Right atrium auricular region (tissue), 2 donors: Measurements from ENCODE around the gene SMNDC1. TPM values are rescaled to one million over a fixed set of nuclear protein-coding genes. Genes with fewer than 3 reads are reported as not detected.

Experiments used
- DNase-seq: peaks from one replicate; pipeline ENCODE4 v3.0.0-alpha.2; 2019; ENCODE audit warnings: low spot score
- H3K27ac ChIP-seq, 2 donors: fragments of 200-600 bp; sonication (generic); 1 replicate in 1 of 2; 2 replicates in 1 of 2; pipeline ENCODE4 v1.5.1; 2016 to 2019
- H3K27me3 ChIP-seq, 2 donors: fragments of 200-600 bp; sonication (generic); one replicate each; pipeline versions ENCODE4 v1.5.1 to v1.6.0; 2017 to 2019
- H3K36me3 ChIP-seq: fragments of 200-600 bp; sonication (generic); one replicate; pipeline ENCODE4 v1.5.1; 2016
- H3K4me1 ChIP-seq, 2 donors: fragments of 200-600 bp; sonication (generic); one replicate each; pipeline versions ENCODE4 v1.5.1 to v1.6.0; 2017 to 2019
- H3K4me3 ChIP-seq, 2 donors: fragments of 200-600 bp; sonication (generic); 1 replicate in 1 of 2; 2 replicates in 1 of 2; pipeline ENCODE4 v1.5.1; 2017 to 2019; ENCODE audit warnings: mild to moderate bottlenecking in 1 of 2, moderate library complexity in 1 of 2
- H3K9me3 ChIP-seq, 2 donors: fragments of 200-600 bp; sonication (generic); one replicate each; pipeline ENCODE4 v1.5.1; 2019
- total RNA-seq, 2 donors: library from RNA; depleted of rRNA; stranded (reverse); fragments of >200 nt; gene quantifications; one replicate each; pipeline ENCODE4 v1.1.0, GENCODE V29; 2016
- TF ChIP-seq, protein P1 (sequence below), 2 donors: fragments of 200-600 bp; sonication (generic); IDR thresholded peaks; one replicate each; pipeline ENCODE4 v1.5.1; 2019; ENCODE audit warnings: antibody characterized with exemption in 2 of 2

The SMNDC1 gene
- 1 to 10 TPM; 5.0 to 5.9 TPM for total RNA-seq

DNA sequence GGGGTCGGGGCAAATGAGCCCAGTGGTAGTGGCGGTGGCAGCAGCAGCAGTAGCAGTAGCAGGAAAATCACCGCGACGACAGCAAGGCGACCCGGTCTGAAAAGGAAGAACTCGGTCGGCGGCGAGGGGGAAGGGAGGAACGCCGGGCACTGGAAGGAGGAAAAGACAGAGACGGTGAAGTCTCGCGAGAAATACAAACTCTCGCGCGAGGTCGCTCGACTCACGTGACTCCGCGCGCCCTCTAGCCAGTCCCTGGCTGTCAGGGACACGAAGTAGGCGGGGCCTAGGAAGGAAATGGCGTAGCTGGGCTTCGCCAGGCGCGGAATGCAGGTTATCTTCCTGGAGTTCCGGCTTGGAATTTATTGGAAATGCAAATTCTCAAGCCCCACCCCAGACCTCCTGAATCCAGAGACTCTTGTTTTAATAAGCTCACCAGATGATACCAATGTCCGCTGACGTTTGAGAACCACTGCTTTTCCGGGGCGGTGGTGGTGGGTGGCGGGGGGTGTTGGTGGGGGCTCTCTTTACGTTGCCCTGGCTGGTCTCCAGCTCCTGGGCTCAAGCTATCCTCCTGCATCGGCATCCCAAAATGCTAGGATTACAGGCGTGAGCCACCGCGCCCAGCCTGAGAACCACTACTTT is at the start of gene SMNDC1:
Gene SMNDC1 (minus strand): TSS at position 141 of the 642 bp plus-strand sequence. CDS start 1,333 bp downstream, outside the sequence.
- DNase-seq, result peak; percentile 99
- no peaks in the 10 kb centered on the region for H3K9me3 ChIP-seq
- H3K27ac ChIP-seq, result peak within 1 kb of the TSS; percentile 95 to 96
- TF ChIP-seq, protein P1, sequence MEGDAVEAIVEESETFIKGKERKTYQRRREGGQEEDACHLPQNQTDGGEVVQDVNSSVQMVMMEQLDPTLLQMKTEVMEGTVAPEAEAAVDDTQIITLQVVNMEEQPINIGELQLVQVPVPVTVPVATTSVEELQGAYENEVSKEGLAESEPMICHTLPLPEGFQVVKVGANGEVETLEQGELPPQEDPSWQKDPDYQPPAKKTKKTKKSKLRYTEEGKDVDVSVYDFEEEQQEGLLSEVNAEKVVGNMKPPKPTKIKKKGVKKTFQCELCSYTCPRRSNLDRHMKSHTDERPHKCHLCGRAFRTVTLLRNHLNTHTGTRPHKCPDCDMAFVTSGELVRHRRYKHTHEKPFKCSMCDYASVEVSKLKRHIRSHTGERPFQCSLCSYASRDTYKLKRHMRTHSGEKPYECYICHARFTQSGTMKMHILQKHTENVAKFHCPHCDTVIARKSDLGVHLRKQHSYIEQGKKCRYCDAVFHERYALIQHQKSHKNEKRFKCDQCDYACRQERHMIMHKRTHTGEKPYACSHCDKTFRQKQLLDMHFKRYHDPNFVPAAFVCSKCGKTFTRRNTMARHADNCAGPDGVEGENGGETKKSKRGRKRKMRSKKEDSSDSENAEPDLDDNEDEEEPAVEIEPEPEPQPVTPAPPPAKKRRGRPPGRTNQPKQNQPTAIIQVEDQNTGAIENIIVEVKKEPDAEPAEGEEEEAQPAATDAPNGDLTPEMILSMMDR (IDR thresholded peaks at IDR 0.05), result no peak
- peaks cover 18% of the 10 kb centered on the region for H3K36me3 ChIP-seq
- peaks cover 0 to 50% of the 10 kb centered on the region in 2 donors for H3K4me1 ChIP-seq
- H3K4me3 ChIP-seq, result peak within 1 kb of the TSS; percentile 95 to 97
- no peaks in the 10 kb centered on the region for H3K27me3 ChIP-seq

DNA sequence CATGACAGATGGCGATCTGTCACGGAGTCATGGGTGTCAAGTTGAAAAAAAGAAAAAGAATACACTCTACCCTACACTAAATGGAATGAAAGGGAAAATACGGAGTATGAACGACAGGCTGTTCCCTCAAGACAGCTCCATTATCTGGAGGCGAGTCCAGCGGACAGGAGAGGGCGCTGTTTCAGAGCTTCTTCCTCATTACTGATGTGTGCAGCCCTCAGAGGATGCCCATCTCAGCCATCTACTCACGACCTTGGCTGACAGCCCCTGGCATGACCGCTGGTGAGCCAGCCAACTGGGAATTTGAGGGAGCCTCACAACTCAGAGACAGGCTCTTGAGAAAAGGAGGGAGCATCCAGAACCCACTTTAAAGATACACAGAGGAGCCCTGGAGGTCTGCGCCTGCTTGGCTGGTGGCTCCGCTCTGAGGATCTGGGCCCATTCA is 49.6 kb upstream of the SMNDC1 start:
- no peak overlapping the region for H3K27ac ChIP-seq
- TF ChIP-seq, protein P1 (IDR thresholded peaks at IDR 0.05), result peak in 1 of 2 donors; percentile 78
- no peak overlapping the region for H3K4me3 ChIP-seq
- H3K27me3 ChIP-seq, result no peaks in the 10 kb centered on the region
- H3K4me1 ChIP-seq, result peaks cover 0 to 8% of the 10 kb centered on the region in 2 donors
- no peaks in the 10 kb centered on the region for H3K36me3 ChIP-seq
- DNase-seq, result peak; percentile 81
- H3K9me3 ChIP-seq, result no peaks in the 10 kb centered on the region

DNA sequence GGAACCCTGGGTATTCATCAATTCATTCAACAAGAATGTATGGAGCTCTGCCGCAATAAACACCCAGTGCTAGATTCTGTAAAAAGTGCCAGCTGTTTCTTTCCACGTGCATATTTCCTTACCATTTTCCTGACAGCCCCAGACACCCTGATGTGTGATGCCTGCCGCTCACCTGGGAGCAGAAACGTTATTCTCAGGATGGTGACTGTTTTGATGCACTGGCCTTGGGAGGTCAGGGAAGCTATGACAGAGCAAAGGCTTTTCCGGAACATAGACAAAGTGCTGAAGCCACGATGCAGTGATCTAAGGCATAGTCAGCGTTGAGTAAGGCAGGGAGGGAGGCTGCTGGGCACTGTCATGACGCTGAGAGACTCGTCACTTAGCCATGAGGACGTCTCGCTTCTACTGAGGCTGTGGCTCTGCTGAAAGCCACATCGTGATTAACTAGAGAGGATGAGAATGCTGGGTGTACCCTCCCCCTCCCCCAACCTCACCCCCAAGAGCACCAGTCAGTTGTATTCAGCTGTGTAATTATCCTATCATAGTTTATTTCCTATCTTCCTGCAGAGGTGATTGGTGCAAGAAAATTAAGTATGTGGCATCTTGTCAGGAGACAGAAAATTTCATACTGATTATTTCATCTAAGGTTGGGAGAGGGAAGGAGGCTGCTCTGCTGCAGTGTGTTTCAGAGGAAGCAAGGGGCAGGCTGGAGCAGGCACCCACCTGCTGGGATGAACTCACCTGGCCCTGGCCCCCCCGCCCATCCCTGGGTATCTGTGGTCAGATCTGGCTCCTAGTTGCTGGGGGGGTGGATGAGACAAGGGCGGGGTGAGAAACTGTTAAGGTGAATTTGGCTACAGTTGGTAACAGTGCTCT is 48.8 kb upstream of the SMNDC1 start:
- H3K36me3 ChIP-seq, result no peaks in the 10 kb centered on the region
- no peaks in the 10 kb centered on the region for H3K27me3 ChIP-seq
- H3K4me3 ChIP-seq, result no peak overlapping the region
- TF ChIP-seq, protein P1 (IDR thresholded peaks at IDR 0.05), result no peak
- no peaks in the 10 kb centered on the region for H3K9me3 ChIP-seq
- no peak for DNase-seq
- H3K27ac ChIP-seq, result no peak overlapping the region
- H3K4me1 ChIP-seq, result peaks cover 0 to 8% of the 10 kb centered on the region in 2 donors

DNA sequence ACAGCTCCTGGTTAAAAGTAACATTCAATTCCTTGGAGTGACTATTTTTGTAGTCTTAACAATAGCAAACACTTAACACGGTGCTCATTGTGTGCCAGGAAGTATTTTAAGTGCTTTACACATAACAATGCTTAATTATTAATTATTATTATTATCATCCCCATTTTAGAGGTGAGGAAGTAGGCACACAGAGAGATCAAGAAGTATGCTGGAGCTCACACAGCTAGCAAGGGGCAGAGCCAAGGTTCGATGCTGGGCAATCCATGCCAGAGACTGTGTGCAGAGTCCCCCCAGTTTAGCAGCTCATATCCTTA is 48.2 kb upstream of the SMNDC1 start:
- TF ChIP-seq, protein P1 (IDR thresholded peaks at IDR 0.05), result no peak
- Histone ChIP-seq H3K4me1 (peaks cover 0 to 8% of the 10 kb centered on the region in 2 donors), H3K27ac (no peak overlapping the region), H3K9me3 (no peaks in the 10 kb centered on the region), H3K36me3 (no peaks in the 10 kb centered on the region), H3K4me3 (no peak overlapping the region), H3K27me3 (no peaks in the 10 kb centered on the region)
- DNase-seq, result no peak

DNA sequence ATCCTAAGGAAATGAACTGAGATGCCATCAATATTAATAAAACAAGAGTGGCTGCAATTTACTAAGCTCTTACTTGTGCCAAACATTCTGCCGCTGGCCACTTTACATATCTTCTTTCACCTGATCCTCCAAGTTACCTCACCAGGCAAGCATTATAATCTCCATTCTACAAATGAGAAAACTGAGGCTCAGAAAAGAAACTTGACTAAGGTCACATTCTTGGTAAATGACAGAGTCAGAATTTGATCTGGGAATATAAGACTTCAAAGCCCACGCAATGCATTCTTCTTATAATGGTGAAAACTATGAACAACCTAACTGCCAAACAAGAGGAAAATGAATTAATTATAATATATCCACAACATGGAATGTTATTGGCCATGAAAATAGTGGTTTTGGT is 46.1 kb upstream of the SMNDC1 start:
- no peak for DNase-seq
- no peak overlapping the region for H3K4me3 ChIP-seq
- H3K27me3 ChIP-seq, result no peaks in the 10 kb centered on the region
- TF ChIP-seq, protein P1 (IDR thresholded peaks at IDR 0.05), result no peak
- H3K27ac ChIP-seq, result no peak overlapping the region
- no peaks in the 10 kb centered on the region for H3K9me3 ChIP-seq
- H3K36me3 ChIP-seq, result no peaks in the 10 kb centered on the region
- peaks cover 0 to 5% of the 10 kb centered on the region in 2 donors for H3K4me1 ChIP-seq
